AG09319 (cell line): Measurements from ENCODE around the gene LMAN1L.

ENCODE experiments used
- DNase-seq: peaks from one replicate; pipeline ENCODE4 v3.0.0-alpha.2; 2010; ENCODE audit warnings: low read depth; ENCODE audit errors: extremely low read depth
- CTCF ChIP-seq: IDR thresholded peaks from 2 replicates; pipeline ENCODE4 v1.5.1; 2011; ENCODE audit warnings: low read depth, mild to moderate bottlenecking, inconsistent platforms, low read length, moderate library complexity

LMAN1L gene

GRCh38 chr15:74823324-74823723, 10.7 kb downstream of the LMAN1L start:
- DNase-seq, result no peak
- no peak for TF ChIP-seq CTCF

GRCh38 chr15:74824976-74825375, 12.3 kb downstream of the LMAN1L start:
- no peak for TF ChIP-seq CTCF
- no peak for DNase-seq

- DNase-seq, result no peak
- no peak for TF ChIP-seq CTCF
Measured at GRCh38 chr15:74825866-74826265, 13.2 kb downstream of the LMAN1L start.

- DNase-seq, result no peak
Measured at GRCh38 chr15:74826364-74826819, 13.8 kb downstream of the LMAN1L start, which contains the start of gene CPLX3. Gene CPLX3 (plus strand): TSS chr15:74826627. CDS start chr15:74826704, 77 bp downstream.

GRCh38 chr15:74826921-74827320, 14.3 kb downstream of the LMAN1L start:
- DNase-seq, result no peak
- TF ChIP-seq CTCF, result no peak

More at GRCh38 chr15:74826364-74826819, 13.8 kb downstream of the LMAN1L start, which contains the start of gene CPLX3:
- no peak for TF ChIP-seq CTCF

GRCh38 chr15:74827614-74828013, 15.0 kb downstream of the LMAN1L start:
- no peak for DNase-seq
- no peak for TF ChIP-seq CTCF

GRCh38 chr15:74828835-74829234, 16.2 kb downstream of the LMAN1L start:
- TF ChIP-seq CTCF, result no peak
- DNase-seq, result no peak
